Stimulated activated CD4-positive, alpha-beta T cell treated with anti-CD3 and anti-CD28 coated beads, Interleukin-12 subunit alpha, Interleukin-12 subunit beta, amount 100 ng/mL, for 24 hours (primary cell): Measurements from ENCODE around the gene ETF1.

ENCODE experiments used
- DNase-seq, 2 experiments: peaks; one replicate each; pipeline ENCODE4 v3.0.0-alpha.2; 2020; ENCODE audit warnings: low read depth in 2 of 2

ETF1 gene

GRCh38 chr5:138542956-138543729, at the start of gene ETF1:
Gene ETF1 (minus strand): TSS chr5:138543236. CDS start chr5:138542918, 318 bp downstream.
- DNase-seq: peak; percentile 98 to 100

- DNase-seq: no peak
Observed at GRCh38 chr5:138588013-138588788, 45.2 kb upstream of the ETF1 start.

GRCh38 chr5:138585157-138585556, 42.1 kb upstream of the ETF1 start:
- no peak for DNase-seq

GRCh38 chr5:138583984-138584637, 41.1 kb upstream of the ETF1 start:
- no peak for DNase-seq

GRCh38 chr5:138582959-138583358, 39.9 kb upstream of the ETF1 start:
- no peak for DNase-seq

GRCh38 chr5:138580777-138581176, 37.7 kb upstream of the ETF1 start:
- no peak for DNase-seq

GRCh38 chr5:138580001-138580400, 37.0 kb upstream of the ETF1 start:
- DNase-seq: no peak

GRCh38 chr5:138579517-138579863, 36.5 kb upstream of the ETF1 start:
- DNase-seq: no peak

GRCh38 chr5:138577452-138577851, 34.4 kb upstream of the ETF1 start:
- no peak for DNase-seq

GRCh38 chr5:138575194-138576015, 32.4 kb upstream of the ETF1 start, which contains the start of gene HSPA9:
Gene HSPA9 (minus strand): TSS chr5:138575401. CDS start chr5:138575318, 83 bp downstream.
- peak; percentile 95 for DNase-seq

- no peak for DNase-seq
Observed at GRCh38 chr5:138574744-138575193, 31.7 kb upstream of the ETF1 start.

GRCh38 chr5:138573949-138574670, 31.1 kb upstream of the ETF1 start:
- no peak for DNase-seq

- no peak for DNase-seq
Observed at GRCh38 chr5:138573223-138573622, 30.2 kb upstream of the ETF1 start.

GRCh38 chr5:138570871-138571270, 27.8 kb upstream of the ETF1 start:
- DNase-seq: no peak

GRCh38 chr5:138569782-138570181, 26.7 kb upstream of the ETF1 start:
- DNase-seq: no peak

GRCh38 chr5:138568061-138568824, 25.2 kb upstream of the ETF1 start:
- no peak for DNase-seq

- no peak for DNase-seq
Observed at GRCh38 chr5:138566792-138567191, 23.8 kb upstream of the ETF1 start.

- no peak for DNase-seq
Observed at GRCh38 chr5:138565100-138565821, 22.2 kb upstream of the ETF1 start.

GRCh38 chr5:138564242-138564641, 21.2 kb upstream of the ETF1 start:
- DNase-seq: no peak
